ENCODE measurements around the gene P2RX6.

The P2RX6 gene

DNA sequence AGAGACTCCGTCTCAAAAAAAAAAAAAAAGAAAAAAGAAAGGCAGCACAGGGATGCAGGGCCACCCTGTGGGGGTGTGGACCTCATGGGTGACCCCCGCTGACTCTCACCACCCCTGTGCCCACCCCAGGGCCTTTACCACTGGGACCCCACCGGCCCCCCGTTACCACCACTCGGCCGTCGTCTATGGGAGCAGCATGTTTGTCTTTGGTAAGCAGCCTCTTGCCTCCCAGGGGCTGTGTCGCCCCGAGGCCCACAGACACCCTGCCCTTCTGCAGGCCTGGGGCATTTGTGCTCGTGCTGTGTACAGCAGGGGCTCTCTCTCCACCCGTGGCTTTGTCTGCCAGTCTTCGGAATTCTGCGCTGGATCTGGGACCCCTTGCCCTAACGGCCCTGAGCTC is 27.6 kb upstream of the P2RX6 start:
- DNase-seq (ENCODE audit: extremely low read depth, insufficient read length): no peak
- H3K36me3 ChIP-seq (ENCODE audit: control insufficient read depth, insufficient read depth, low read length): peaks cover 24% of the 10 kb centered on the region
- TF ChIP-seq, protein P1, sequence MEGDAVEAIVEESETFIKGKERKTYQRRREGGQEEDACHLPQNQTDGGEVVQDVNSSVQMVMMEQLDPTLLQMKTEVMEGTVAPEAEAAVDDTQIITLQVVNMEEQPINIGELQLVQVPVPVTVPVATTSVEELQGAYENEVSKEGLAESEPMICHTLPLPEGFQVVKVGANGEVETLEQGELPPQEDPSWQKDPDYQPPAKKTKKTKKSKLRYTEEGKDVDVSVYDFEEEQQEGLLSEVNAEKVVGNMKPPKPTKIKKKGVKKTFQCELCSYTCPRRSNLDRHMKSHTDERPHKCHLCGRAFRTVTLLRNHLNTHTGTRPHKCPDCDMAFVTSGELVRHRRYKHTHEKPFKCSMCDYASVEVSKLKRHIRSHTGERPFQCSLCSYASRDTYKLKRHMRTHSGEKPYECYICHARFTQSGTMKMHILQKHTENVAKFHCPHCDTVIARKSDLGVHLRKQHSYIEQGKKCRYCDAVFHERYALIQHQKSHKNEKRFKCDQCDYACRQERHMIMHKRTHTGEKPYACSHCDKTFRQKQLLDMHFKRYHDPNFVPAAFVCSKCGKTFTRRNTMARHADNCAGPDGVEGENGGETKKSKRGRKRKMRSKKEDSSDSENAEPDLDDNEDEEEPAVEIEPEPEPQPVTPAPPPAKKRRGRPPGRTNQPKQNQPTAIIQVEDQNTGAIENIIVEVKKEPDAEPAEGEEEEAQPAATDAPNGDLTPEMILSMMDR (IDR thresholded peaks at IDR 0.05; ENCODE audit: insufficient read depth, low read length, poor library complexity, severe bottlenecking): no peak
- H3K4me3 ChIP-seq (replicated peaks; ENCODE audit: low read depth, low read length): no peak overlapping the region
- no peaks in the 10 kb centered on the region for H3K27me3 ChIP-seq (replicated peaks; ENCODE audit: control insufficient read depth, insufficient read depth, low read length)

DNA sequence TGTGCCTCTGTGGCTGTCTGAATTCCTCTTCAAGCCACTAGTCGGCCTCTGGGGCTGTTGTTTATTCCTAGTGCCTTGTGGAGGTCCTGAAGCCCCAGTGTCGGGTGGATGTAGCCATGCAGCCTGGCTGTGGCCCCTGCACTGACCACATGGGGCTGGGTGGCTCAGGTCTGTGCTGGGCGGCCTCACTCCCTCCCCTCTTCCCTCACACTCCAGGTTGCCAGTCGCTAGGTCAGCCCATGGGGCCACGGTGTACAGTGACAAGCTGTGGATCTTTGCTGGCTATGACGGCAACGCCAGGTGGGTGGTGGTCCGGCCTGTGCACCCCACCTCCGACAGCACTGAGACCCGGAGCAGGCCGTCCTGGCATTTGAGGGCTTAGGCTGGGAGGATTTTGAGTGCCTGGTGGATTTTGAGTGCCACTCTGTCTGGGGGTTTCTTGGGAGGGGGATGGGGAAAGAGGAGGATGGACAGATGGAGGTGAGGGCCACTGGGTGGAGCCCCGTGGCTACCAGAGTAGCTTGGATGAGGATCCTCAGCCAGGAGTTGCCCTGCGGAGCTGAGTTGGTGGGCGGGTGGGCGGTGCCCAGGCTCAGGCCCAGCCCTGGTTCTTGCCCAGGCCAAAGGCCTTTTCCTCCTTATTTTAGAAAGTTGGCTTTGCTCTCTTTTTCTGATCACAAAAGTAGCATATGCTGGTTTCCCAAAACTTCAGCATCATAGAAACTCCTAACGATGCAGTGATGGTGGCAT is 26.2 kb upstream of the P2RX6 start:
- Histone ChIP-seq H3K4me3 (replicated peaks; ENCODE audit: low read depth, low read length) (no peak overlapping the region), H3K36me3 (ENCODE audit: control insufficient read depth, insufficient read depth, low read length) (peaks cover 32% of the 10 kb centered on the region), H3K27me3 (replicated peaks; ENCODE audit: control insufficient read depth, insufficient read depth, low read length) (no peaks in the 10 kb centered on the region)
- TF ChIP-seq, protein P1 (IDR thresholded peaks at IDR 0.05; ENCODE audit: insufficient read depth, low read length, poor library complexity, severe bottlenecking): no peak
- no peak for DNase-seq (ENCODE audit: extremely low read depth, insufficient read length)

DNA sequence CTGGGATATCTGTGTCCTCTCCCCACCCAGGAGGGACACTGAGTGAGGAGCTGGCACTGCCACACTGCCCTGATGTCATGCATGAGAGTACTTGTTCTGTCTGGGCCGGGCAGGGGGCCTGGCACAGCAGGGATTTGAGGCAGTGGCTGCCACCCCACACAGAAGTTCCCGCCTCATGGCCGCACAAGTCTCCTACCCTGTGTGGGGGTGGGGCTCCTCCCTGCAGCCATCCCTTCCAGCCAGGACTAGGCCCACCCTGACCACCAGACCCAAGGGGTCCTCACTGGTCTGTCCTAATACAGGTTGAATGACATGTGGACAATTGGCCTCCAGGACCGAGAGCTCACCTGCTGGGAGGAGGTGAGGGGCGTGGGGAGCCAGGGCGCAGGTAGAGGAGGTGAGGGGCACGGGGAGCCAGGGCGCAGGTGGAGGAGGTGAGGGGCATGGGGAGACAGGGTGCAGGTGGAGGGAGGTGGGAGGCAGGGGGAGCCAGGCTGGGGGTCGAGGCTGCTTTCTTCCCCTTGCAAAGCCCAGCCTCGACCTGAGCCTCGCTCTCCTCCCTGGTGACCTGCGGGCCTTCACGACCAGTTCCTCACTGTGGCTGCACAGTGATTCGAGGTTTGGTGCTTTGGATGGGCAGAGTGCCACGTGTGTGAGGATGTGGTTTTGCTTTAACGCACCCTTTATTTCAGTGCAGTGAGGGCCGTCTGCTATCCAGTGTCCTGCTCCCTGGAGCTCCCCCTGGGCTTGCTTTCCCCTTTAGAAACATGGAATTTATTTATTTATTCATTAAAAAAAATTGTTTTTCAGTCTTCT is 25.4 kb upstream of the P2RX6 start:
- Histone ChIP-seq H3K4me3 (replicated peaks; ENCODE audit: low read depth, low read length) (no peak overlapping the region), H3K27me3 (replicated peaks; ENCODE audit: control insufficient read depth, insufficient read depth, low read length) (no peaks in the 10 kb centered on the region), H3K36me3 (ENCODE audit: control insufficient read depth, insufficient read depth, low read length) (peaks cover 34% of the 10 kb centered on the region)
- TF ChIP-seq, protein P1 (IDR thresholded peaks at IDR 0.05; ENCODE audit: insufficient read depth, low read length, poor library complexity, severe bottlenecking): no peak
- DNase-seq (ENCODE audit: extremely low read depth, insufficient read length): no peak

DNA sequence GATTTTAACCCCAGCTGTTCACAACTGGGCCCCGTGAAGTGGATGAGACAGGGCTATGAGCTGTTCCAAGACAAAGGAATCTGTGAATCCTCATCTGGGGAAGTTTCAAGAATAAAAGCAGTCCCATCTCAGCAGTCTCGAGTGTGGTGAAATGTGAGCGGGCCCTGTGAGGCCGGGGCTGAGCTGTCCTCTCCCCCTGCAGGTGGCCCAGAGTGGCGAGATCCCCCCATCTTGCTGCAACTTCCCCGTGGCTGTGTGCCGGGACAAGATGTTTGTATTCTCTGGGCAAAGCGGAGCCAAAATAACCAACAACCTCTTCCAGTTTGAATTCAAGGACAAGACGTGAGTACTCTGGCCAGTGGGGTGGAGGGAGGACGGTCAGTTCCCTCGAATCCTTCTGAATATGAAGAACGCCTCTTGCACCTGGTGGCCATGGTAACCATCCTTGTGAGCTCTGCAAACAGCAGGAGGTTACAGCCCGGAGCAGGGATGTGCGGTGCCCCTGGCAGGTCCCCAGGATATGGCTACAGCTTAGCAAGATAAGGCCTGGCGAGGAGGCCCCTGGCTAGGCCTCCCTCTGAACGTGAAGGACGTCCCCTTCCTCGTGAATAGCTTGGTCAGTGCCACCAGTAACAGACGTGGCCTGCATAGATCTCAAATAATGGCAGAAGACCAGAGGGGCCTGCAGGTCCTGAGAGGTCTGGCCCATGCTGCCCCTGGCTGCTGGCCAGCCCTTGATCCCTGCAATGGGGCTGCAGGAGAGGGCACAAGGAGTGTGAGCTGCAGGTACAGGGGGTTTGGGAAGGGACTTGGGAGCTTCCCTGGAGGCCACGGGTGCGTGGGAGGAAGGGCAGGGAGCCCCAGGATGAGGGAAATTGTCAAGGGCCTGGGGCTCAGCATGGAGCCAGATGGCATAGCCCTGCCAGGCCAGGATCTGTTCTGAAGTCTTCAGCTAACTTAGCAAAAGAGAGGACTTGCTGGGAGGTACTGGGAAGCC is 24.5 kb upstream of the P2RX6 start:
- H3K27me3 ChIP-seq (replicated peaks; ENCODE audit: control insufficient read depth, insufficient read depth, low read length): no peaks in the 10 kb centered on the region
- TF ChIP-seq, protein P1 (IDR thresholded peaks at IDR 0.05; ENCODE audit: insufficient read depth, low read length, poor library complexity, severe bottlenecking): no peak
- DNase-seq (ENCODE audit: extremely low read depth, insufficient read length): no peak
- no peak overlapping the region for H3K4me3 ChIP-seq (replicated peaks; ENCODE audit: low read depth, low read length)
- H3K36me3 ChIP-seq (ENCODE audit: control insufficient read depth, insufficient read depth, low read length): peaks cover 34% of the 10 kb centered on the region

DNA sequence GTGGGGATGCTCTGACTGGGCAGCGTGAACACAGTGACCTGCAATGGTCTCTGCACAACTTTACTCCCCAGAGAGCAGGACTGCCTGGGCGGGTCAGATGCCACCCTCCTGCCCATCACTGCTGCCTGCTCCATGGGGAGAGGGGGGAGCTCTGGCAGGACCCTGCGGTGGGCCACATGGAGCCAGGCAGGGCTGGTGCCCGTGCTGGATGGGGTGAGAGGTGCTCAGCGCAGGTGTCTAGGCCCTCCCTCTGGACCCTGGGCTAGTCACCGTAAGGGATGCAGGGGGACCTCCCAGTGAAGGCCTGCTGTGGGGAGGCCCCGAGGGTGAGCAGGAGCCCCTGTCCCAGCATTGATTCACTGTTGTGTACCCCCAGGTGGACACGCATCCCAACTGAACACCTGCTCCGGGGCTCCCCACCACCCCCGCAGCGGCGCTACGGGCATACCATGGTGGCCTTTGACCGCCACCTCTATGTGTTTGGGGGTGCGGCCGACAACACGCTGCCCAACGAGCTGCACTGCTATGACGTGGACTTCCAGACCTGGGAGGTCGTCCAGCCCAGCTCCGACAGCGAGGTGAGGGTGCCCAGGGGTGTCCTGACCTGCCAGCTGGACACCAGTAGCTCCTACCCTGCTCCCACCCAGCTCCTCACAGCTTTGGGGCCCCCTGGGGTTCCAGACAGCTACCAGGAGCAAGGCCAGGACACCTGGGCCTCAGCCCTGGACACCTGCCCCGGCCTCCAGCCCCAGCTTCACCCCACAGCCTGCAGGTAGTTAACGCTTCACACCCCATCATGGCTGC is 23.5 kb upstream of the P2RX6 start:
- DNase-seq (ENCODE audit: extremely low read depth, insufficient read length): no peak
- TF ChIP-seq, protein P1 (IDR thresholded peaks at IDR 0.05; ENCODE audit: insufficient read depth, low read length, poor library complexity, severe bottlenecking): no peak
- Histone ChIP-seq H3K36me3 (ENCODE audit: control insufficient read depth, insufficient read depth, low read length) (peaks cover 34% of the 10 kb centered on the region), H3K27me3 (replicated peaks; ENCODE audit: control insufficient read depth, insufficient read depth, low read length) (no peaks in the 10 kb centered on the region), H3K4me3 (replicated peaks; ENCODE audit: low read depth, low read length) (no peak overlapping the region)
